Endodermal cell (in vitro differentiated cells): ENCODE data around the gene PRDM16. TPM values are rescaled to one million over a fixed set of nuclear protein-coding genes. Genes with fewer than 3 reads are reported as not detected.

Experiments used
- DNase-seq: peaks from one replicate; pipeline ENCODE4 v3.0.0-alpha.2; 2017
- H3K27ac ChIP-seq: 2 replicates; pipeline ENCODE4 v1.5.1; 2013; ENCODE audit warnings: mild to moderate bottlenecking, low read depth, low read length, moderate library complexity
- H3K27me3 ChIP-seq: 2 replicates; pipeline ENCODE4 v1.6.1; 2013; ENCODE audit warnings: mild to moderate bottlenecking, low read length, moderate library complexity; ENCODE audit not compliant: insufficient read depth, control insufficient read depth, poor library complexity, severe bottlenecking
- H3K36me3 ChIP-seq: 2 replicates; pipeline ENCODE4 v1.7.0; 2013; ENCODE audit warnings: mild to moderate bottlenecking, low read length, moderate library complexity; ENCODE audit not compliant: control insufficient read depth, insufficient read depth
- H3K4me1 ChIP-seq: one replicate; pipeline ENCODE4 v1.7.0; 2013; ENCODE audit warnings: low read length; ENCODE audit not compliant: control insufficient read depth, insufficient read depth
- H3K4me3 ChIP-seq: 2 replicates; pipeline ENCODE4 v1.5.1; 2013; ENCODE audit warnings: mild to moderate bottlenecking, low read length, moderate library complexity
- H3K9ac ChIP-seq: 2 replicates; pipeline ENCODE4 v1.6.1; 2013; ENCODE audit warnings: mild to moderate bottlenecking, low read length, moderate library complexity; ENCODE audit not compliant: poor library complexity, severe bottlenecking; ENCODE audit errors: extremely low read depth
- H3K9me3 ChIP-seq: 2 replicates; pipeline ENCODE4 v1.6.1; 2013; ENCODE audit warnings: mild to moderate bottlenecking, low read length, moderate library complexity; ENCODE audit not compliant: control insufficient read depth
- H3K27ac Mint-ChIP-seq: 2 replicates; pipeline ENCODE4 v1.8.0; 2020; ENCODE audit warnings: mixed read lengths
- H3K27me3 Mint-ChIP-seq: 2 replicates; pipeline ENCODE4 v1.8.0; 2021; ENCODE audit warnings: mild to moderate bottlenecking, mixed read lengths; ENCODE audit not compliant: insufficient read depth
- H3K36me3 Mint-ChIP-seq: 2 replicates; pipeline ENCODE4 v1.8.0; 2020; ENCODE audit warnings: low read depth, mixed read lengths
- H3K4me1 Mint-ChIP-seq: 2 replicates; pipeline ENCODE4 v1.8.0; 2020; ENCODE audit warnings: mixed read lengths
- H3K4me3 Mint-ChIP-seq: 2 replicates; pipeline ENCODE4 v1.8.0; 2020; ENCODE audit warnings: mild to moderate bottlenecking, moderate library complexity, mixed read lengths
- H3K9me3 Mint-ChIP-seq: 2 replicates; pipeline ENCODE4 v1.8.0; 2020; ENCODE audit warnings: mild to moderate bottlenecking, mixed read lengths
- CTCF ChIP-seq: fragments of 200-600 bp; sonication (generic); conservative IDR thresholded peaks from 2 replicates; pipeline ENCODE4 v1.5.0; 2021; ENCODE audit warnings: antibody characterized with exemption, mild to moderate bottlenecking
- WGBS, 2 experiments: methylation state at CpG; one replicate each; pipeline versions ENCODE4 v1.1.5 to v1.1.7; 2013; ENCODE audit warnings: missing lambda C conversion rate in 2 of 2, mixed read lengths in 1 of 2; ENCODE audit not compliant: insufficient coverage in 1 of 2, insufficient read length in 1 of 2; 5-methylcytosine and 5-hydroxymethylcytosine counted together
- total RNA-seq, 2 donors: library from RNA; stranded (reverse); fragmentation: NEBNext Ultra II Directional in 1 of 2; extraction: Animal tissue kit (Norgen Biotek cat#: 25700) in 1 of 2; gene quantifications; 2 replicates in 1 of 2; 3 replicates in 1 of 2; pipeline ENCODE4 v1.2.1, GENCODE V29; 2021

The PRDM16 gene
- total RNA-seq, 2 donors from 2014 or later = 2.1 to 4.0 TPM

GRCh38 chr1:3061566-3061965, 7.4 kb upstream of the PRDM16 start:
- 67% methylated on average over 4 of the region's 5 CpGs; no CpG with 5 or more reads in 1 of the 2 experiments for WGBS, 2 experiments
- no peak overlapping the region for H3K9ac ChIP-seq

GRCh38 chr1:3061981-3062615, 6.9 kb upstream of the PRDM16 start:
- Histone ChIP-seq H3K36me3 (no peaks in the 10 kb centered on the region), H3K27ac (no peak overlapping the region), H3K27me3 (peaks cover 98% of the 10 kb centered on the region), H3K9ac (no peak overlapping the region), H3K4me3 (no peak overlapping the region), H3K4me1 (no peaks in the 10 kb centered on the region), H3K9me3 (no peaks in the 10 kb centered on the region)
- H3K4me3 Mint-ChIP-seq = peak overlapping the region; percentile 43
- peaks cover 92% of the 10 kb centered on the region for H3K27me3 Mint-ChIP-seq
- H3K4me1 Mint-ChIP-seq = no peaks in the 10 kb centered on the region
- H3K9me3 Mint-ChIP-seq = no peaks in the 10 kb centered on the region
- 36 to 52% methylated on average over 12 to 21 of the region's 21 CpGs for WGBS, 2 experiments
- DNase-seq = no peak
- TF ChIP-seq CTCF = no peak
- H3K36me3 Mint-ChIP-seq = no peaks in the 10 kb centered on the region
- H3K27ac Mint-ChIP-seq = no peak overlapping the region

More at GRCh38 chr1:3061566-3061965, 7.4 kb upstream of the PRDM16 start:
- Mint-ChIP-seq H3K27me3 (peaks cover 91% of the 10 kb centered on the region), H3K4me1 (no peaks in the 10 kb centered on the region), H3K4me3 (no peak overlapping the region), H3K36me3 (no peaks in the 10 kb centered on the region), H3K9me3 (no peaks in the 10 kb centered on the region), H3K27ac (no peak overlapping the region)
- Histone ChIP-seq H3K4me3 (no peak overlapping the region), H3K36me3 (no peaks in the 10 kb centered on the region), H3K27ac (no peak overlapping the region), H3K9me3 (no peaks in the 10 kb centered on the region), H3K27me3 (peaks cover 97% of the 10 kb centered on the region), H3K4me1 (no peaks in the 10 kb centered on the region)
- no peak for TF ChIP-seq CTCF
- no peak for DNase-seq

DNA sequence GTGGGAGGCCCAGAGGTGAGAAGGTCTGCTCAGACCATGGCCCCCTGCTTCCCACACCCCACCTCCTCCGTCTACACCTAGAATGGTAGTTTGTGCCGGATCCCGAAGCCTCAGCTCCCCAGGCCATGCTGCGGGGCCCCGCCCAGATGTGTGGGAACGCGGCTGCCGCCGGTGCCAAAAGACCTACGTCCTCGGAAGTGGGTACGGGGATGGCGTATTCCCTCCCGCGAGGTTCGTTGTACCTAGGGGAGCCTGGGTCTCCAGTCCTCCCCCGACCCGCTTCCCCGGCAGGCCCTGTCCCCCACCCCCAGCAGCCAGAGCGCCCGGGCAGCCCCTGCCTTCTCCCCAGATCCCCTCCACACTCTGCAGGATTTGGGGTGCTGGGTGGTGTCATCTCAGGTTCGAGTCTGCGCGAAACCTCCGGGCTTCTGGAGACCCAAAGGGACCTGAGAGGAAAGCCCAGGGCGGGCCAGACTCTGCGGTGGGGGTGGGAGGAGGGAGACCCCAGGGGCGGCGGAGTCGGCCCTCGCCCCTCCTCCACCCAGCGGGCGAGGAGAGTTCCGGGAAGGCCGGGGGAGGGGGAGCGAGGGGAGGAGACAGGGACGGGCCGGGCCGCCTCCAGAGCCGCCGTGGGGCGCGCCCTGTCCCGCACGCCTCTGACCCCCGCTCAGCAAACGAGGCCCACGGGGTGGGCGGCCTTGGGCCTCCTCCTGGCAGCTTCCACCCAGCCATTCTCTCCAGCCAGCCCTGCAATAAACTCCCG, 6.2 kb upstream of the PRDM16 start:
- Mint-ChIP-seq H3K27me3 (peaks cover 93% of the 10 kb centered on the region), H3K4me3 (peak overlapping the region; percentile 43), H3K36me3 (no peaks in the 10 kb centered on the region), H3K4me1 (no peaks in the 10 kb centered on the region), H3K27ac (no peak overlapping the region), H3K9me3 (no peaks in the 10 kb centered on the region)
- no peak overlapping the region for H3K9ac ChIP-seq
- H3K36me3 ChIP-seq = no peaks in the 10 kb centered on the region
- peaks cover 100% of the 10 kb centered on the region for H3K27me3 ChIP-seq
- WGBS, 2 experiments = 8 to 11% methylated on average over 2 to 50 of the region's 50 CpGs
- DNase-seq = peak; percentile 71
- H3K27ac ChIP-seq = no peak overlapping the region
- peak overlapping the region; percentile 49 for H3K4me3 ChIP-seq
- H3K9me3 ChIP-seq = no peaks in the 10 kb centered on the region
- no peak for TF ChIP-seq CTCF
- peaks cover 2% of the 10 kb centered on the region for H3K4me1 ChIP-seq
